ENCODE data around the gene MAPT. TPM values are rescaled to one million over a fixed set of nuclear protein-coding genes. Genes with fewer than 3 reads are reported as not detected.

MAPT gene
- total RNA-seq, 1 donor from 2014 or later: 0.07 TPM

DNA sequence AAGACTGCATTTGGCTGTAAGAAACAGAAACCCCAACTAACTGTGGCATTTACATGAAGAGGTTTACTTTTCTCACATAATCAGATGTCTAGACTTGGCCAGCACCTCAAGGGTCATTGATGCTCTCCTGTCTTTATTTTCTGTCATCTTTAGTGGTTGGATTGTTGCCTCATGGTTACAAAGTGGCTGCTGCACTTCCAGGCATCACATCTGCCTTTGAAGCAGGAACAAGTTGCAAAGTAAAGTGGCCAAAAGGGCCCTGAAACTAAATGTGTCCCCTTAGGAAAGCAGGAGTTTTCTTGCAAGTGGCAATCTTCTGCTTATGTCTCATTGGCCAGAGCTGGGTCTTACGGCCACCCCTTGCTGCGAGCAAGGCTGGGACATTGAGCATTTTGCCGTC, 78.2 kb downstream of the MAPT start:
- no peak for DNase-seq (ENCODE audit: low read depth, low spot score)

DNA sequence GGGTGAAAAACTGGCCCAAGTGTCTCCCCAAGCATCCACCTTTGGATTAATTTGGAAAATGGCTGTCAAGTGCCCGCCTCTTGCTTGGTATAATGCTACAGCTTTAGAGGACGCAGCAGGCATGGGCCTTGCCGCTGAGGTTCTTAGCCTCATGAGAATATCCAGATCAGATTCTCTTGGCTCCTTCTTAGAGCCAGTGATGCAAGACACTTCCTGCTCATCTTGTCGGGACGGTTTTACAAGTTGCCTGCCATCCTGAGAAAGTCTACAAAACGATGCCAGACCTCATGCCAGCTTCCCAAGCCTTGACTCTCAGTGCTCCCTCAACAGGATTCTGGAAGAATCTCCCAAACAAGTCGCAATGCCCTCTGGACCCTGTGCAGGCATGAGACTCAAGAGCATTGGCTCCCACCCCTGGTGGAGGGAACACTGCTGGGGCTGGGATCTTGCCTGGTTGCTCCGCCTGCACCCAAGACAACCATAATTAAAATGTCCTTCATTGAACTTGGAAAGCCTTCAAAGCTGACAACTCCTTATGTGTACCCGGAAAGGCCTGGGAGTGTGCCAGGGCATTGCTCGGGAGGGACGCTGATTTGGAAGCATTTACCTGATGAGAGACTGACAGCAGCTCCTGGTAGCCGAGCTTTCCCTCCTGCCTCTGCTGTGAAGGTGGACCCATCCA, 78.9 kb downstream of the MAPT start:
- DNase-seq (ENCODE audit: low read depth, low spot score): no peak

DNA sequence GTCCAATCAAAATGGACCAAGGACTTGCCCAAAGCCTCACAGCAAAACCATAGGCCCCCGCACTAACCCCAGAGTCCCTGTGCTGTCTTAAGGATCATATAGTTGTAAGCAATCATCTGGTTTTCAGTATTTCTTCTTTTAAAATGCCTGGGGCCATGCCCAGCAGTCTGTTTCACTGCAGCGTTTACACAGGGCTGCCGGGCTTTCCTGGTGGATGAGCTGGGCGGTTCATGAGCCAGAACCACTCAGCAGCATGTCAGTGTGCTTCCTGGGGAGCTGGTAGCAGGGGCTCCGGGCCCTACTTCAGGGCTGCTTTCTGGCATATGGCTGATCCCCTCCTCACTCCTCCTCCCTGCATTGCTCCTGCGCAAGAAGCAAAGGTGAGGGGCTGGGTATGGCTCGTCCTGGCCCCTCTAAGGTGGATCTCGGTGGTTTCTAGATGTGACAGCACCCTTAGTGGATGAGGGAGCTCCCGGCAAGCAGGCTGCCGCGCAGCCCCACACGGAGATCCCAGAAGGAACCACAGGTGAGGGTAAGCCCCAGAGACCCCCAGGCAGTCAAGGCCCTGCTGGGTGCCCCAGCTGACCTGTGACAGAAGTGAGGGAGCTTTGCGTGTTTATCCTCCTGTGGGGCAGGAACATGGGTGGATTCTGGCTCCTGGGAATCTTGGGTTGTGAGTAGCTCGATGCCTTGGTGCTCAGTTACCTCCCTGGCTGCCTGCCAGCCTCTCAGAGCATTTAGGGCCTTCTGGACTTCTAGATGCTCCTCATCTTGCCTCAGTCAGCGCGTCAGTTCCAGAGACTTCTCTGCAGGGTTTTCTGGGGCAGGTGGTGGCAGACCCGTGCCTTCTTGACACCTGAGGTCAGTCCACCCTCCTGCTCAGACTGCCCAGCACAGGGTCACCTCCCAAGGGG, 79.8 kb downstream of the MAPT start:
- no peak for DNase-seq (ENCODE audit: low read depth, low spot score)

DNA sequence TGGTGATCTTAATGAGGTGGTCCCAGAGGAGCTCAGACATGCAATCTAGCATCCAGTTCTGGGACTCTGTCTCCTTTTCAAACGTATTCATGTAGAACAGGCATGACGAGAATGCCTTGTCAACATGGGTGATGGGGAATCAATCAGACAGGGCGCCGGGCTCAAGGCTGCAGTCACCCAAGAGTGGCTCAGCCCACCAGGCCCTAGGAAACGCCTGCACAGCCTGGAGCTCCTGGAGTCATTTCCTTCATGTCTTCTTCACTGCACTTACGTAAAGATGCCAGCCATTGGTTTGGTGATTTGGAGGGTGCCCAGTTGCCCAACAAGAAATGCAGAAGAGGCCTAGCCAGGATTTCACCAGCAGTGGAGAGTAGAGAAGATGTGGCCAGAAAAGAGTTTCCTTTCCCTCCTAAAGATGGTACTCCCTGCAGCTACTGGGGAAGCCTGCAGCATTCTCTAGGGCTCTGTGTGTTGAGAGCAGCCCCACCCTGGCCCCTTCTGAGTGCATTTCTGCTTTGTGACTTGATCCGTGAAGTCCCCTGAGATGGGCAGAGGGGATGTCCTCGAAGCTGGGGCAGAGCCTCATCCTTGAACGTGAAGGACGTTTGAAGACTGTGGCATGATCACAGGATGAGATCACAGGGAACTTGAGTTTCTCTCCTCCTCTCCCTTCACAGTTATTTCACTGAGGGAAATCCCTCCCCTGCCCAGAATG, 80.7 kb downstream of the MAPT start:
- DNase-seq (ENCODE audit: low read depth, low spot score): no peak

DNA sequence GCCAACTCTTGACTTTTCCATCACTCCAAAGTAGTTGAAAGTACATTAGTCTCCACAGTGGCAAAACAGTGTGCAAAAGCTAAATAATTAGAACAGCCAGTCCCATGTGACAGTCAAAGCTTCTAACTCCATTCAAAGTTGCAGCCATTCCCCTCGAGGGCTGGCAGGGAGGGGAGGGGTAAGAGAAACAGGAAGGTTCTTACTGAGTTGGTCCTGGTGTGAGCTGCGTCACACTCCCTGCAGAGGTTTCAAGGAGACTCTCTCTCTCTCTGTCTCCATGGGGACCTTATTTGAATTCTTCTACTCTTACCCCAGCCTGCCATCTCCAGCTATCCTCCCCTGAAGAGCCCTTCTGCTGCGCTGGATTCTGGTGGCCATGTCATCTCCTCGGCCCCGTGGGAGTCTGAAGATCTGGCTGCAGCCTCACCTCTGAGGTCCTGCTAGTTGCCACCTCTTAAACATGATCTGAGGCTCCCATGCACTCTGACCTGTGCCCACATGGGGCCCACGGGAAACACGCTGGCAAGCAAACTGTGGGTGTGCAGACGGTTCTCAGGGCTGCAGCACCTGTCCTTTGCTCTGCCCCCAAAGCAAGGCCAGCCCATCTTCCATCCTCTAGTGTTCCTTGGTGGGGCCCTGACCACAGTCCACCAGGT, 81.4 kb downstream of the MAPT start:
- DNase-seq (ENCODE audit: low read depth, low spot score): no peak

DNA sequence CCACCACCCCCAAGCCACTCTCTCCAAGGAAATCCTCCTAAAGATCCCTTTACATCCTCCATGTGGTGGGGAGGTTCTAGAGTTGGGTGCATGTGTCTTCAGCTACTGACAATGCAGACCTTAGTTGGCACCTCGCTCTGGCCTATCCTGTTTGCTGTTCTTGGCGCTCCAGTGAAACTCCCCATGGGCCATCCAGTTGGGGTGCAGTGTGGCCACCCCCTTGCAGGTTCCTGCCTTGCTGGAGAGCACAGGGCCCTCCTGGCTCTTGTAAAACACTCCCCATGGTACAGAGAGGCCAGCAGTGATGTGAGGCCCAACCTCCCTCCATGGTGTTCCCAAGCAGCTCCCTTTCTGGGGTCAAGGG, 82.0 kb downstream of the MAPT start:
- DNase-seq (ENCODE audit: low read depth, low spot score): no peak

DNA sequence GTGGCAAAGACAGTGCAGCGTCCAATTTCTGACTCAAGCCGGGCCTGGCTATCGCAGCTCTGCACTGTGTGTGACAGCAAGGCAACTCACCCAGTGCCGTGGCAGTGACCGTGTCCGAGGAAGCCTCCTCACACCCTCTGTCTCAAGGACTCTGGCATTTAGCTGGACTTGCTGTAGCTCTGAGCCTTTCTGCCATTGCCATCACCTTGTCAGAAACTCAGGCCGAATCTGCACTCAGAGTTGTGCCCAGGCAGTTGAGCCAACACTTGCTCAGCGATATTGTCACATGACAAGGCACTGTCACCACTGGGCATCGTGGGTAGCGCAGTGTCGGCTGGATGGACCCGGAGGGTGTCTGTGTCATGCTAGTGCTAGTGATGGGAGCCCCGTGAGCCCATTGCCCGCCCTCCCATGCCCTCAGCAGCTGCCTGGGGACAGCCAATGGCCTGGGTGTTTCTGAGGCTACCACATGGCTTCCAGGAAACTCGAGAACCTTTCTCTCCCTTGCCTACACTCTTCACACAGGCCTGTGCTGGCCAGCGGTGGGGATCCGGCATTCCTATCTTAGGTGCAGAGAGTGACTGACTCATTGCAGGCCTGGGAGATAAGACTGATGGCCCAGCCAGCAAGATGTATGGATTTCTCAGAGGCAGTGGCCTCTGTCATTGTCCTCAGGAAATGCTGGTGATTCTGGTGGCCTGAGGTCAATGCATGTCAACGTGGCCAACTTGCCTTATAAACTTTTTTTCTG, 82.6 kb downstream of the MAPT start:
- no peak for DNase-seq (ENCODE audit: low read depth, low spot score)

DNA sequence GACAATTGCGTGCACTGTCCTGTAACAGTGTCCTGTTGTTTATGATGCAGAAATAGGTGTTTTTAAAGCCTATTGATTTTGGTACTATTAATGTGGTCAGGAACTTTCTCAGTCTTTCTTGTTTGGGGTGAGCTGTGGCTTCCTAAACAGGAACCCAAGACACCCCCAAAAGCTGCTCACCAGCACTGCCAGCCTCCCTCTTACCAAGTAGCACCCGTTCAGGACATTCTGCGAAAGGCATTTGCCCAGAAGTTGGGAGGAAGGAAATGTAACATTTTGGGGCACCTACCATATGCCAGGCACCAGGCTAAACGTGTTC, 83.1 kb downstream of the MAPT start:
- no peak for DNase-seq (ENCODE audit: low read depth, low spot score)

DNA sequence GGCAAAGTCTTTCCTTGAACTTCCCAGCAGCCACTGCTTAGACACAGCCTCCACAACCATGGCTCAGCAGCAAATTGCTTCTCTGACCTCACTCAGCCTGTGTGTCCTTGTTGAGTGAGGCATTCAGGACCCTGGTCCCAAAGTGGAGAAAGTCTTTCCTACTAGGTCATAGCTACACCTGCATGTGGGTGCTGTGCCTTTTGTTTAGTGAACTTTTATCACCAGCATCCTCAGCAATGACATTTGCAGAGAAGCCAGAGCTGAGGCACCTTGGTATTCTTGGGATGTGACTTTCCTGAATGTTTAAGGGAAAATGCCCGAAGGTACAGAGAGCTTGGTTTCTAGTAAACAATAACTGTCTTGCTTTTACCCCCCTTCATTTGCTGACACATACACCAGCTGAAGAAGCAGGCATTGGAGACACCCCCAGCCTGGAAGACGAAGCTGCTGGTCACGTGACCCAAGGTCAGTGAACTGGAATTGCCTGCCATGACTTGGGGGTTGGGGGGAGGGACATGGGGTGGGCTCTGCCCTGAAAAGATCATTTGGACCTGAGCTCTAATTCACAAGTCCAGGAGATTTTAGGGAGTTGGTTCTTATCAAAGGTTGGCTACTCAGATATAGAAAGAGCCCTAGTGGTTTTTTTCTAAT, 83.7 kb downstream of the MAPT start:
- no peak for DNase-seq (ENCODE audit: low read depth, low spot score)

DNA sequence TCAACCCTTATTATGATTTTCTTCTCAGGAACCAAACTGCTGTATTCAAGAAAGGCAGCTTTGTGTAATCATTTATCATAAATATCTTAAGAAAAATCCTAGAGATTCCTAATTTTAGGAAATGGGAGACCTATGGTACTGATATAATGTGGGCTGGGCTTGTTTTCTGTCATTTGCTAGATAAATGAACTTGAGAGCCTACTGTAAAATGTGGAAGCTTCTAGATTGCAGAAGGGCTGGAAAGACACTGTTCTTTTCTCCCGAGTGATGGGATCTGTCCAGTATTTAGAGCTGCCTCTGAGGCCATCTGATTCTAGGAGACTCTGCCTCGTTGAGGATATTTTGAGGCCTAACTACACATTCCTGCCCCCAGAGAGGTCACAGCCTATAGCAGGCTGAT, 84.8 kb downstream of the MAPT start:
- DNase-seq (ENCODE audit: low read depth, low spot score): no peak

DNA sequence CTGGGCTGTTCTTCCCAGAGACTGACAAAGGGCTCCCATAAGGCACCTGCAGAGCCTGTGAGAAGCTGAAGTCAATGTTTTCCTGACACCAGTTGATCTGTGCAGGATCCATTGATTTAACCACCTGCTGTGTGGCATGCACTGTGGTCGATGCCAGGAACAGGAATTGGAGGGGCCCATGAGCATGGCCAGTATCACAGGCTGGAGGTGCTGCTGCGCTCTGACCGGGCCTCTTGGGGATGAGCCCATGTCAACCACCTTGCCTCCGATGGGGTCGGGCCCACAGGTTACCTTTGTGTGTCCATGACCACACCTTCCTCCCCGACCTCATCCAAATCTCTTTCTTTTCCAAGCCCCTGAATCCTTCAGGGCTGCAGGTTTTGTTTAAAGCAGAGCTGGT, 86.5 kb downstream of the MAPT start:
- DNase-seq (ENCODE audit: low read depth, low spot score): no peak

DNA sequence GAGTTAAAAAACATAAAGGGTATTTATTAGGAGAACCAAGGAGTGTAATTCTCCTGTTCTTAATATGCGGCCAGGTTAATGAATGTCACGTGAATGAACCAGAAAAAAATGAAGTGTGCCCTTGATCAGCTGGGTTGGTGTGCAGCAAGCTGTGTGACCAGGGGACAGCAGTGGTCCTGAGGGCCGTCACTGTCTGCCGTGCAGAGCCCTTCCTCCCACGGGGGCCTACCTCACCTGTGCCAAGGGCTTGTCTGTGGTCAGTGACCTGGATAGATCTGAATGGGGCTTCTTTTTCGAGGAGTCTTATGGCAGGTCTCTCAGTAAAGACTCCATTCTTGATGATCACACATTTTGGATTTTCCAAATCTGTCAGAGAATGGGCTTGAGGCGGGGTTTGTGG, 87.0 kb downstream of the MAPT start:
- DNase-seq (ENCODE audit: low read depth, low spot score): no peak

DNA sequence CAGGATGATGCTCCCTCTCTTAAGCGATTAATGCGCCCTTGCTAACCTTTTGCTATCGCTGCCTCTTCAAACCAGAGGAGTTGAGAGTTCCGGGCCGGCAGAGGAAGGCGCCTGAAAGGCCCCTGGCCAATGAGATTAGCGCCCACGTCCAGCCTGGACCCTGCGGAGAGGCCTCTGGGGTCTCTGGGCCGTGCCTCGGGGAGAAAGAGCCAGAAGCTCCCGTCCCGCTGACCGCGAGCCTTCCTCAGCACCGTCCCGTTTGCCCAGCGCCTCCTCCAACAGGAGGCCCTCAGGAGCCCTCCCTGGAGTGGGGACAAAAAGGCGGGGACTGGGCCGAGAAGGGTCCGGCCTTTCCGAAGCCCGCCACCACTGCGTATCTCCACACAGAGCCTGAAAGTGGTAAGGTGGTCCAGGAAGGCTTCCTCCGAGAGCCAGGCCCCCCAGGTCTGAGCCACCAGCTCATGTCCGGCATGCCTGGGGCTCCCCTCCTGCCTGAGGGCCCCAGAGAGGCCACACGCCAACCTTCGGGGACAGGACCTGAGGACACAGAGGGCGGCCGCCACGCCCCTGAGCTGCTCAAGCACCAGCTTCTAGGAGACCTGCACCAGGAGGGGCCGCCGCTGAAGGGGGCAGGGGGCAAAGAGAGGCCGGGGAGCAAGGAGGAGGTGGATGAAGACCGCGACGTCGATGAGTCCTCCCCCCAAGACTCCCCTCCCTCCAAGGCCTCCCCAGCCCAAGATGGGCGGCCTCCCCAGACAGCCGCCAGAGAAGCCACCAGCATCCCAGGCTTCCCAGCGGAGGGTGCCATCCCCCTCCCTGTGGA, 88.6 kb downstream of the MAPT start:
- no peak for DNase-seq (ENCODE audit: low read depth, low spot score)

DNA sequence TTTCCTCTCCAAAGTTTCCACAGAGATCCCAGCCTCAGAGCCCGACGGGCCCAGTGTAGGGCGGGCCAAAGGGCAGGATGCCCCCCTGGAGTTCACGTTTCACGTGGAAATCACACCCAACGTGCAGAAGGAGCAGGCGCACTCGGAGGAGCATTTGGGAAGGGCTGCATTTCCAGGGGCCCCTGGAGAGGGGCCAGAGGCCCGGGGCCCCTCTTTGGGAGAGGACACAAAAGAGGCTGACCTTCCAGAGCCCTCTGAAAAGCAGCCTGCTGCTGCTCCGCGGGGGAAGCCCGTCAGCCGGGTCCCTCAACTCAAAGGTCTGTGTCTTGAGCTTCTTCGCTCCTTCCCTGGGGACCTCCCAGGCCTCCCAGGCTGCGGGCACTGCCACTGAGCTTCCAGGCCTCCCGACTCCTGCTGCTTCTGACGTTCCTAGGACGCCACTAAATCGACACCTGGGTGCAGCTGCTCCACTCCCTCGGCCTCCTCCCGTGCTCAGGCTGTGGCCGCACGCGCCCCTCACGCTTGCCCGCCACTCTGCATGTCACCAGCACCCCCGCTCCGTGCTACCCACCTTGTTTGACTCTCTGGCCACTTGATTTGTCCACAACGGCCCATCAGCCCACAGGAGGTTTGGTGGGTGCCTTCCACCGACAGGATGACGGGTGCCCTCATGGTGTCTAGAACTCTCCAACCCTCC, 89.4 kb downstream of the MAPT start:
- no peak for DNase-seq (ENCODE audit: low read depth, low spot score)

DNA sequence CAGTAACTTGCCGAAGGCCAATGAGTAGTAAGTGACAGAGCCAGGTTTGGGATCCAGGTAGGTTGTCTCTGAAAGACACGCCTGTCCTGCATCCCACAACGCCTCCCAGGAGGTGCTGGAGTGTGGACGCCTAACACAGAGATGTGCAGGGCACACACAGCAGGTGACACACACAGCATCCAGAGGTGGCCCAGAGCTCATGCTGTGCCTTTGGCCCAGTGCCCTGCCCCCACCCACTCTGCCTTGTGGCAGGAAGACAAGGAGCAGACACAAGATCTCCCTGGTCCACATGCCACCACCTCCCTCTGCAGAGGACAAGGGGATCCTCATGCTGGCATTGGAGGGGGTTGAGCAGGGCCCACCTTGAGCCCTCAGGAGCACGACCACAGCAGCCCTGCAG, 90.0 kb downstream of the MAPT start:
- DNase-seq (ENCODE audit: low read depth, low spot score): no peak

DNA sequence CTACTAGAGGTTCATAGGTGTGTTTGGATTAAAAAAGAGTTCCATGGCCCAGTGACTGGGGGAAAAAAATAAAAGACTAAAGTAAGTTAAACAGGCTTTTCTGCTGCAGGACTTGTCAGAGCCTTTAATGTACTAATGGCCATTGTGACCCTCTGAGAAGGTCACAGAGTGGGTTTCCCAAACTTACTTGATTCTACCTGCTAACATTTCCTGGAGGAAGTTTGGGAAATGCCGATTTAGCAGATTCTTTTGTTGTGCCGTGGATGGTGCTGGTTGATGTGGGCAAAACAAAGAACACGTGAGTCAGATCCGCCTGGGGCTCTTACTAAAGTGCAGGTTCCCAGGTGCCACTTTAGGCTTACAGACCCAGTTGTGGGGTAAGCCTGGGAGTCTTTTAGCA, 91.1 kb downstream of the MAPT start:
- no peak for DNase-seq (ENCODE audit: low read depth, low spot score)

DNA sequence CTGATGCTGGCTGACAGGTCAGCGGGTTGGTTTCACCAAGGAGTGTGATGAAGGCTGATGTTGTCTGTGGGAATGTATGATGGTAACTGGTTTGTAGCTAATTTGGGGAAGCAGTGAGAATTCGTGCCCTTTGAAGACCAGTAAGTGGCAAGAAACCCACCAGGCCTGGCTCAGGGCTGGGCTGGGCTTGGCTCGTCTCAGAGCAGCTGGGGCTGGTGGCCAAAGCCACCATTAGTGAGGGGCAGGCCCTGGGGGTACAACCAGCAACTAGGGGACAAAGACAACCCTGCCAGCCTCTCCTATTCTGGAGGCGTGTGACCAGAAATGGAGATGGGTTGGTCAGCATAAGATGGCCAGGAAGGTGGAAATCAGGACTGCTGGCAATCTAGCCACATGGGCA, 91.7 kb downstream of the MAPT start:
- no peak for DNase-seq (ENCODE audit: low read depth, low spot score)

DNA sequence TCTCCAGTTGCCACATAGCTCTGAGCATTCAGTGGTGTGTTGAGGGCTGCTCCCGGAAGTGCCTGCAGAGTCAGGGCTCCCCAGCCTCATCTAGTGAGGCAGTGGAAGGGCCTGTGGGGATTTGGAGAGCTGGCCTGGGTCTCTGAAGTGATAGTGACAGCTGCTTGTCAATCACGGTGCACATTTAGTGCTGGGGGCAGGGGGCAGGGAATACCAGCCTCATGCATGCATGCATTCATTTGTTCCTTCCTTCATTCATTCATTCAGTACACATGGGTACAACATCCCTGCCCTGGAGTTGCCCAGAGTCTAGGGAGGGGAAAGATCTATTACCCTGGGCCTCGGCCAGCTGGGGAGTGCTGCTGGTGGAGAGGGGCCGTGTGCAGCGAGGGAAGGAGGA, 93.4 kb downstream of the MAPT start:
- no peak for DNase-seq (ENCODE audit: low read depth, low spot score)

DNA sequence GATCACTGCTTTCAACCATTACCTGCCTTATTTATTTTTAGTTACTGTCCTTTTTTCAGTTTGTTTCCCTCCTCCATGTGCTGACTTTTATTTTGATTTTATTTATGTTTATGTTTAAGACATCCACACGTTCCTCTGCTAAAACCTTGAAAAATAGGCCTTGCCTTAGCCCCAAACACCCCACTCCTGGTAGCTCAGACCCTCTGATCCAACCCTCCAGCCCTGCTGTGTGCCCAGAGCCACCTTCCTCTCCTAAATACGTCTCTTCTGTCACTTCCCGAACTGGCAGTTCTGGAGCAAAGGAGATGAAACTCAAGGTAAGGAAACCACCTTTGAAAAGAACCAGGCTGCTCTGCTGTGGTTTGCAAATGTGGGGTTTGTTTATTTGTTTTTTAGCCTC, 95.4 kb downstream of the MAPT start:
- no peak for DNase-seq (ENCODE audit: low read depth, low spot score)

Data from pulmonary artery endothelial cell (primary cell).